GM23338 (cell line): ENCODE data around the gene GNPTAB. TPM values are rescaled to one million over a fixed set of nuclear protein-coding genes. Genes with fewer than 3 reads are reported as not detected.

Source experiments
- ATAC-seq: fragments of 200-7000 bp; cut with Tn5 transposase; 3 replicates; pipeline ENCODE4 v1.9.1; 2020
- DNase-seq: peaks from one replicate; pipeline ENCODE4 v3.0.0-alpha.2; 2015; ENCODE audit warnings: low spot score
- H2AFZ ChIP-seq: fragments of 200-600 bp; sonication (generic); 2 replicates; pipeline ENCODE4 v1.8.0; 2016; ENCODE audit warnings: antibody characterized with exemption, mild to moderate bottlenecking, moderate library complexity
- H3F3A ChIP-seq: fragments of 200-600 bp; sonication (generic); replicated peaks from 2 replicates; pipeline ENCODE4 v1.8.0; 2017; ENCODE audit warnings: antibody characterized with exemption, mixed run types, low read depth
- H3K27ac ChIP-seq: fragments of 200-600 bp; sonication (generic); 2 replicates; pipeline ENCODE4 v1.6.1; 2016; ENCODE audit warnings: low read depth
- H3K27me3 ChIP-seq: fragments of 200-600 bp; sonication (generic); 2 replicates; pipeline ENCODE4 v1.8.0; 2016; ENCODE audit warnings: mild to moderate bottlenecking, mixed run types, moderate library complexity; ENCODE audit not compliant: insufficient read depth
- H3K36me3 ChIP-seq: fragments of 200-600 bp; sonication (generic); 2 replicates; pipeline ENCODE4 v1.8.0; 2016; ENCODE audit warnings: mild to moderate bottlenecking; ENCODE audit not compliant: insufficient read depth
- H3K4me1 ChIP-seq: fragments of 200-600 bp; sonication (generic); 2 replicates; pipeline ENCODE4 v1.8.0; 2016; ENCODE audit warnings: mild to moderate bottlenecking, moderate library complexity; ENCODE audit not compliant: insufficient read depth
- H3K4me2 ChIP-seq: fragments of 200-600 bp; sonication (generic); 2 replicates; pipeline ENCODE4 v1.7.1; 2017; ENCODE audit warnings: mixed run types
- H3K4me3 ChIP-seq: fragments of 200-600 bp; sonication (generic); 2 replicates; pipeline ENCODE4 v1.6.1; 2016; ENCODE audit warnings: mixed run types
- H3K79me2 ChIP-seq: fragments of 200-600 bp; sonication (generic); replicated peaks from 2 replicates; pipeline ENCODE4 v1.8.0; 2017; ENCODE audit warnings: mild to moderate bottlenecking; ENCODE audit not compliant: insufficient read depth
- H3K9me2 ChIP-seq: fragments of 200-600 bp; sonication (generic); 2 replicates; pipeline ENCODE4 v1.8.0; 2017; ENCODE audit not compliant: insufficient read depth
- H4K20me1 ChIP-seq: fragments of 200-600 bp; sonication (generic); replicated peaks from 2 replicates; pipeline ENCODE4 v1.8.0; 2017; ENCODE audit warnings: mild to moderate bottlenecking; ENCODE audit not compliant: insufficient read depth
- H3K27ac Mint-ChIP-seq: 2 replicates; pipeline ENCODE4 v1.8.0; 2020; ENCODE audit warnings: inconsistent platforms, mild to moderate bottlenecking, moderate library complexity, mixed read lengths
- H3K27me3 Mint-ChIP-seq: 3 replicates; pipeline ENCODE4 v1.8.0; 2022; ENCODE audit warnings: low read depth, mild to moderate bottlenecking, moderate library complexity, mixed read lengths, inconsistent platforms; ENCODE audit not compliant: insufficient read depth, poor library complexity
- H3K36me3 Mint-ChIP-seq: 3 replicates; pipeline ENCODE4 v1.8.0; 2021; ENCODE audit warnings: low read depth, mild to moderate bottlenecking, inconsistent platforms, moderate library complexity, mixed read lengths
- H3K4me1 Mint-ChIP-seq: 3 replicates; pipeline ENCODE4 v1.8.0; 2020; ENCODE audit warnings: mild to moderate bottlenecking, inconsistent platforms, mixed read lengths
- H3K4me3 Mint-ChIP-seq: 3 replicates; pipeline ENCODE4 v1.8.0; 2021; ENCODE audit warnings: moderate library complexity, mild to moderate bottlenecking, inconsistent platforms, mixed read lengths
- H3K9me3 Mint-ChIP-seq: 3 replicates; pipeline ENCODE4 v1.8.0; 2020; ENCODE audit warnings: moderate library complexity, mild to moderate bottlenecking, inconsistent platforms, mixed read lengths
- CREB1 ChIP-seq: fragments of 250-450 bp; sonication (Bioruptor Pico); IDR thresholded peaks from 2 replicates; pipeline ENCODE4 v1.5.0; 2020; ENCODE audit warnings: low read depth, mild to moderate bottlenecking, moderate library complexity
- CTCF ChIP-seq, 2 experiments: fragments of 200-600 bp in 1 of 2; sonication (generic) in 1 of 2; conservative IDR thresholded peaks; 2 replicates each; pipeline versions ENCODE4 v1.5.1 to v1.6.1; 2016 to 2017; ENCODE audit warnings: antibody characterized with exemption in 2 of 2, low read depth in 2 of 2, mild to moderate bottlenecking in 2 of 2, moderate library complexity in 1 of 2
- EZH2 ChIP-seq: fragments of 200-600 bp; sonication (generic); IDR thresholded peaks from one replicate; pipeline ENCODE4 v1.8.0; 2017; ENCODE audit warnings: antibody characterized with exemption, mild to moderate bottlenecking, low read depth; ENCODE audit not compliant: unreplicated experiment
- EZH2phosphoT487 ChIP-seq: fragments of 200-600 bp; sonication (generic); IDR thresholded peaks from one replicate; pipeline ENCODE4 v1.8.1; 2018; ENCODE audit warnings: antibody characterized with exemption; ENCODE audit not compliant: unreplicated experiment
- JUNB ChIP-seq: IDR thresholded peaks from one replicate; pipeline ENCODE4 v1.6.1; 2016; ENCODE audit warnings: antibody characterized with exemption; ENCODE audit not compliant: unreplicated experiment
- STAT1 ChIP-seq: IDR thresholded peaks from one replicate; pipeline ENCODE4 v1.6.1; 2016; ENCODE audit warnings: antibody characterized with exemption; ENCODE audit not compliant: unreplicated experiment
- ZNF114 ChIP-seq: fragments of 250-450 bp; sonication (Bioruptor Pico); IDR thresholded peaks from 2 replicates; pipeline ENCODE4 v1.5.0; 2020; ENCODE audit warnings: mild to moderate bottlenecking, moderate library complexity
- ZNF331 ChIP-seq: fragments of 250-450 bp; sonication (Bioruptor Pico); IDR thresholded peaks from 2 replicates; pipeline ENCODE4 v1.5.0; 2020; ENCODE audit warnings: low read depth, mild to moderate bottlenecking, moderate library complexity
- polyA plus RNA-seq: library from polyadenylated mRNA; unstranded; fragments of >200 nt; fragmentation: Nextera tagmentation; extraction: Ambion mirVana; gene quantifications from 2 replicates; pipeline ENCODE4 v1.2.1, GENCODE V29; 2016
- total RNA-seq: library from RNA; depleted of rRNA; stranded (reverse); fragments of >200 nt; shearing (Covaris generic); gene quantifications from 2 replicates; pipeline ENCODE4 v1.2.3, GENCODE V29; 2014

The GNPTAB gene
- total and polyA plus RNA-seq, 2 experiments from 2014 or later: 23.6 to 58.3 TPM

GRCh38 chr12:101841069-101841468, 10.3 kb upstream of the GNPTAB start (continued):
- no peak for TF ChIP-seq EZH2
- TF ChIP-seq CTCF (conservative IDR thresholded peaks at IDR 0.05; ENCODE audit: low read depth in 2 of 2): no peak
- no peak for TF ChIP-seq JUNB
- TF ChIP-seq ZNF114 (CRISPR knock-in tag): no peak
- no peak for TF ChIP-seq ZNF331 (CRISPR knock-in tag)
- TF ChIP-seq EZH2phosphoT487: no peak
- no peak for TF ChIP-seq STAT1
- no peak for TF ChIP-seq CREB1 (CRISPR knock-in tag)

GRCh38 chr12:101839324-101840283, 8.8 kb upstream of the GNPTAB start:
- Mint-ChIP-seq H3K4me3 (no peak overlapping the region), H3K27ac (no peak overlapping the region), H3K9me3 (no peaks in the 10 kb centered on the region), H3K36me3 (no peaks in the 10 kb centered on the region), H3K4me1 (no peaks in the 10 kb centered on the region), H3K27me3 (peaks cover 5% of the 10 kb centered on the region)
- H3K36me3 ChIP-seq: no peaks in the 10 kb centered on the region
- no peak overlapping the region for H3K4me2 ChIP-seq
- no peaks in the 10 kb centered on the region for H3F3A ChIP-seq
- TF ChIP-seq ZNF114 (CRISPR knock-in tag) (no peak), CTCF (conservative IDR thresholded peaks at IDR 0.05; ENCODE audit: low read depth in 2 of 2) (peak; percentile 86 to 91)
- H2AFZ ChIP-seq: peak overlapping the region; percentile 82
- no peaks in the 10 kb centered on the region for H4K20me1 ChIP-seq
- no peaks in the 10 kb centered on the region for H3K27me3 ChIP-seq
- H3K4me1 ChIP-seq: no peaks in the 10 kb centered on the region
- no peaks in the 10 kb centered on the region for H3K79me2 ChIP-seq
- no peak overlapping the region for H3K27ac ChIP-seq
- peak; percentile 80 for ATAC-seq
- H3K4me3 ChIP-seq: no peak overlapping the region
- DNase-seq: peak; percentile 80
- H3K9me2 ChIP-seq: no peaks in the 10 kb centered on the region
